Keratinocyte (primary cell): ENCODE data around the gene RNF152. TPM values are rescaled to one million over a fixed set of nuclear protein-coding genes. Genes with fewer than 3 reads are reported as not detected.

ENCODE experiments used
- DNase-seq: peaks from one replicate; pipeline ENCODE4 v3.0.0-alpha.2; 2011; ENCODE audit warnings: low read depth, missing footprints, low spot score
- FAIRE-seq: peaks from 2 replicates; lab custom pipeline; 2011; peaks lifted over from hg19 to GRCh38; lab: Jason Lieb, UNC
- H2AFZ ChIP-seq: 2 replicates; pipeline ENCODE4 v1.6.0; 2012; ENCODE audit warnings: low read length, control low read depth, inconsistent platforms; ENCODE audit not compliant: control insufficient read depth
- H3K27ac ChIP-seq: 2 replicates; pipeline ENCODE4 v1.5.1; 2011; ENCODE audit warnings: low read length; ENCODE audit not compliant: control insufficient read depth, insufficient read depth
- H3K27me3 ChIP-seq: 3 replicates; pipeline ENCODE4 v1.6.0; 2011; ENCODE audit warnings: low read length; ENCODE audit not compliant: control insufficient read depth, insufficient read depth; ENCODE audit errors: extremely low read depth
- H3K36me3 ChIP-seq, 2 experiments: 2 replicates in 1 of 2; 3 replicates in 1 of 2; pipeline ENCODE4 v1.5.1; 2011; ENCODE audit warnings: low read length in 2 of 2, mild to moderate bottlenecking in 1 of 2; ENCODE audit not compliant: control insufficient read depth in 2 of 2, insufficient read depth in 2 of 2; ENCODE audit errors: extremely low read depth in 1 of 2
- H3K4me1 ChIP-seq: 3 replicates; pipeline ENCODE4 v1.5.1; 2011; ENCODE audit warnings: low read length; ENCODE audit not compliant: control insufficient read depth, insufficient read depth; ENCODE audit errors: extremely low read depth
- H3K4me2 ChIP-seq: 3 replicates; pipeline ENCODE4 v1.6.0; 2011; ENCODE audit warnings: low read depth, low read length; ENCODE audit not compliant: control insufficient read depth, insufficient read depth; ENCODE audit errors: extremely low read depth
- H3K4me3 ChIP-seq, 3 experiments: fragments of 200-600 bp in 1 of 3; sonication (generic) in 1 of 3; 2 replicates in 2 of 3; 3 replicates in 1 of 3; pipeline ENCODE4 v1.5.1; 2011 to 2016; ENCODE audit warnings: low read length in 3 of 3, mild to moderate bottlenecking in 3 of 3, control low read depth in 2 of 3, inconsistent platforms in 1 of 3, low read depth in 1 of 3, mixed read lengths in 1 of 3, mixed run types in 1 of 3, moderate library complexity in 1 of 3; ENCODE audit not compliant: control insufficient read depth in 2 of 3, insufficient read depth in 2 of 3; ENCODE audit errors: extremely low read depth in 1 of 3
- H3K79me2 ChIP-seq: 2 replicates; pipeline ENCODE4 v1.6.0; 2012; ENCODE audit warnings: low read length; ENCODE audit not compliant: control insufficient read depth, insufficient read depth
- H3K9ac ChIP-seq: 3 replicates; pipeline ENCODE4 v1.6.0; 2011; ENCODE audit warnings: low read length; ENCODE audit not compliant: control insufficient read depth, insufficient read depth; ENCODE audit errors: extremely low read depth
- H3K9me1 ChIP-seq: 3 replicates; pipeline ENCODE4 v1.6.0; 2011; ENCODE audit warnings: low read length; ENCODE audit not compliant: control insufficient read depth, insufficient read depth; ENCODE audit errors: extremely low read depth
- H3K9me3 ChIP-seq: 2 replicates; pipeline ENCODE4 v1.5.1; 2012; ENCODE audit warnings: low read depth, low read length; ENCODE audit not compliant: control insufficient read depth
- H4K20me1 ChIP-seq: 3 replicates; pipeline ENCODE4 v1.6.0; 2011; ENCODE audit warnings: low read length; ENCODE audit not compliant: control insufficient read depth, insufficient read depth; ENCODE audit errors: extremely low read depth
- EZH2 ChIP-seq: IDR thresholded peaks from one replicate; pipeline ENCODE4 v1.6.1; 2012; ENCODE audit warnings: inconsistent platforms, mild to moderate bottlenecking, low read length, moderate library complexity
- dilution Hi-C: fragments of 300-500 bp; cut with MboI; formaldehyde crosslinking; loops from one replicate; pipeline ENCODE4 v1.7.0; 2020; ENCODE audit warnings: low sequenced_read_pairs; ENCODE audit not compliant: extremely low pct_ligation_motif_present
- polyA plus RNA-seq, 5 experiments: library from polyadenylated mRNA; depleted of rRNA in 3 of 5; stranded (reverse) in 3 of 5; stranded (forward) in 1 of 5; unstranded in 1 of 5; fragments of >200 nt; gene quantifications; 1 replicate in 1 of 5; 2 replicates in 3 of 5; 3 replicates in 1 of 5; pipeline versions ENCODE4 v1.2.1 to v1.2.3, GENCODE V29; 2011 to 2012; ENCODE audit warnings: missing spikeins in 2 of 5, low read depth in 1 of 5, low replicate concordance in 1 of 5
- TF ChIP-seq, protein P1 (sequence below), 3 experiments: IDR thresholded peaks in 1 of 3; conservative IDR thresholded peaks in 1 of 3; optimal IDR thresholded peaks in 1 of 3; 2 replicates in 2 of 3; 3 replicates in 1 of 3; pipeline versions ENCODE3 to v1.5.1; 2011; ENCODE audit warnings: low read length in 3 of 3, mild to moderate bottlenecking in 3 of 3, moderate library complexity in 2 of 3, control low read depth in 1 of 3, inconsistent platforms in 1 of 3; ENCODE audit not compliant: insufficient read depth in 2 of 3; ENCODE audit errors: extremely low read depth in 1 of 3

RNF152 gene
- polyA plus RNA-seq, 1 donor (not counting 4 experiments of a cell fraction or from before 2014, with no cell fraction given): 10.1 TPM

DNA sequence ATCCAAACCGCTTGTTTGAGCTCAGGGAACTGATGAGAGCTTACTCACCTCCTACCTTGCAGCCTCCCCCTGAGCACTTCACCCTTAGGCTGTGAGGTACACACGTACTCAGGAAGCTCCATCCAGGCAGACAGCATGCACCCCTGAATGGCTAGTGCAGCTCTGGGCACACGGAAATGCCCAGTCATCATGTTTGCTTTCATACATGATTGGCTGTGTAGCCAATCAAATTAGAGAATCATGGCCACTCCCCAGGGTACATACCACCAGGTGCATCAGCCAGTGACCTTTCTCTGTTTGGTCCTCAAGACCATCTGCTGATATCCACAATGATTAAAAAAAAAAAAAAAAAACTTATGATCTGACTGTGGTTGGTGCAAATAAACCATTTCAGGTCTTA lies 42.1 kb downstream of the RNF152 start:
- Histone ChIP-seq H3K9me1 (no peaks in the 10 kb centered on the region), H3K9me3 (no peaks in the 10 kb centered on the region), H3K79me2 (peaks cover 46% of the 10 kb centered on the region), H3K4me2 (peak overlapping the region; percentile 6), H3K4me3 (no peak overlapping the region), H3K4me1 (peaks cover 24% of the 10 kb centered on the region), H4K20me1 (no peaks in the 10 kb centered on the region), H3K36me3 (peaks cover 0 to 1% of the 10 kb centered on the region in 2 experiments), H3K9ac (no peak overlapping the region), H2AFZ (no peak overlapping the region), H3K27me3 (no peaks in the 10 kb centered on the region), H3K27ac (no peak overlapping the region)
- no peak for DNase-seq
- TF ChIP-seq, protein P1, sequence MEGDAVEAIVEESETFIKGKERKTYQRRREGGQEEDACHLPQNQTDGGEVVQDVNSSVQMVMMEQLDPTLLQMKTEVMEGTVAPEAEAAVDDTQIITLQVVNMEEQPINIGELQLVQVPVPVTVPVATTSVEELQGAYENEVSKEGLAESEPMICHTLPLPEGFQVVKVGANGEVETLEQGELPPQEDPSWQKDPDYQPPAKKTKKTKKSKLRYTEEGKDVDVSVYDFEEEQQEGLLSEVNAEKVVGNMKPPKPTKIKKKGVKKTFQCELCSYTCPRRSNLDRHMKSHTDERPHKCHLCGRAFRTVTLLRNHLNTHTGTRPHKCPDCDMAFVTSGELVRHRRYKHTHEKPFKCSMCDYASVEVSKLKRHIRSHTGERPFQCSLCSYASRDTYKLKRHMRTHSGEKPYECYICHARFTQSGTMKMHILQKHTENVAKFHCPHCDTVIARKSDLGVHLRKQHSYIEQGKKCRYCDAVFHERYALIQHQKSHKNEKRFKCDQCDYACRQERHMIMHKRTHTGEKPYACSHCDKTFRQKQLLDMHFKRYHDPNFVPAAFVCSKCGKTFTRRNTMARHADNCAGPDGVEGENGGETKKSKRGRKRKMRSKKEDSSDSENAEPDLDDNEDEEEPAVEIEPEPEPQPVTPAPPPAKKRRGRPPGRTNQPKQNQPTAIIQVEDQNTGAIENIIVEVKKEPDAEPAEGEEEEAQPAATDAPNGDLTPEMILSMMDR (optimal IDR thresholded peaks at IDR 0.05 in 1 of 3, IDR thresholded peaks at IDR 0.05 in 1 of 3, conservative IDR thresholded peaks at IDR 0.05 in 1 of 3; ENCODE audit: extremely low read depth in 1 of 3, insufficient read depth in 2 of 3, low read length in 3 of 3): no peak
- no peak for TF ChIP-seq EZH2
- FAIRE-seq: peak; percentile 67
- dilution Hi-C loops: no loop called here

DNA sequence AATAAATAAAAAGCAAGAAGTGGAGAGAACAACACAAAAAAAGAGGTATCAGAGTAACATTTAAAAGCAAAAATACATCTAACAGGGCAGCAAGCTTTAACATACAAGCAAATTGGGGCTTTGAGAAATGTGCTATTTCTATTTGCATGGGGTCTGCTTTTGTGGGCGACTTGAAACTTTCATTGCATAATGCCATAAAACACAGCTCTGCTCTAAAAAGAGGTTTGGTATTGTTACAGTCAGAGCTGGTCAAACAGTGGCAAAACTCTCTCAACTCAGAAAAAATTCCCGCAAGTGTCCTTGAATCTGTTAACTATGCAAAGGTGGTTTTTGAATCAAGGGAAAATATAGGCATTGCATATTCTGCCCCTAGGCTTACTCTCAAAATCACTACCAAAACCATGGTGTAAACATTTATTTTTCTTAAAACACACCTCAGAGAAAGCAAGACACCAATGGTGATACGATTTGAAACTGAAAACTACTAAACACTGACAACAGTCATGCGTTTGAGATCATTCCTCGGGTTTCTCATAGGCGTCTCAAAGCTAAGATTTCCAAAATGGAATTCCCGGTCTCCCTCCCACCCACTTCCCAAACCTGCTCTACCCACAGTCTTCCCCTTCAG lies 45.5 kb downstream of the RNF152 start:
- no peak overlapping the region for H3K4me3 ChIP-seq
- H3K27ac ChIP-seq: no peak overlapping the region
- dilution Hi-C loops: no loop called here
- no peaks in the 10 kb centered on the region for H4K20me1 ChIP-seq
- no peak overlapping the region for H2AFZ ChIP-seq
- H3K27me3 ChIP-seq: no peaks in the 10 kb centered on the region
- no peak overlapping the region for H3K9ac ChIP-seq
- TF ChIP-seq EZH2: no peak
- TF ChIP-seq, protein P1 (optimal IDR thresholded peaks at IDR 0.05 in 1 of 3, IDR thresholded peaks at IDR 0.05 in 1 of 3, conservative IDR thresholded peaks at IDR 0.05 in 1 of 3; ENCODE audit: extremely low read depth in 1 of 3, insufficient read depth in 2 of 3, low read length in 3 of 3): no peak
- H3K9me3 ChIP-seq: no peaks in the 10 kb centered on the region
- DNase-seq: no peak
- H3K36me3 ChIP-seq: peaks cover 0 to 3% of the 10 kb centered on the region in 2 experiments
- no peak for FAIRE-seq
- no peak overlapping the region for H3K4me2 ChIP-seq
- H3K9me1 ChIP-seq: no peaks in the 10 kb centered on the region
- peaks cover 39% of the 10 kb centered on the region for H3K79me2 ChIP-seq
- H3K4me1 ChIP-seq: peaks cover 12% of the 10 kb centered on the region
